GM23338 (cell line): ENCODE measurements around the gene ACAN. TPM values are rescaled to one million over a fixed set of nuclear protein-coding genes. Genes with fewer than 3 reads are reported as not detected.

Source experiments
- ATAC-seq: fragments of 200-7000 bp; cut with Tn5 transposase; 3 replicates; pipeline ENCODE4 v1.9.1; 2020
- DNase-seq: peaks from one replicate; pipeline ENCODE4 v3.0.0-alpha.2; 2015; ENCODE audit warnings: low spot score
- H2AFZ ChIP-seq: fragments of 200-600 bp; sonication (generic); 2 replicates; pipeline ENCODE4 v1.8.0; 2016; ENCODE audit warnings: antibody characterized with exemption, mild to moderate bottlenecking, moderate library complexity
- H3F3A ChIP-seq: fragments of 200-600 bp; sonication (generic); replicated peaks from 2 replicates; pipeline ENCODE4 v1.8.0; 2017; ENCODE audit warnings: antibody characterized with exemption, mixed run types, low read depth
- H3K27ac ChIP-seq: fragments of 200-600 bp; sonication (generic); 2 replicates; pipeline ENCODE4 v1.6.1; 2016; ENCODE audit warnings: low read depth
- H3K27me3 ChIP-seq: fragments of 200-600 bp; sonication (generic); 2 replicates; pipeline ENCODE4 v1.8.0; 2016; ENCODE audit warnings: mild to moderate bottlenecking, mixed run types, moderate library complexity; ENCODE audit not compliant: insufficient read depth
- H3K36me3 ChIP-seq: fragments of 200-600 bp; sonication (generic); 2 replicates; pipeline ENCODE4 v1.8.0; 2016; ENCODE audit warnings: mild to moderate bottlenecking; ENCODE audit not compliant: insufficient read depth
- H3K4me1 ChIP-seq: fragments of 200-600 bp; sonication (generic); 2 replicates; pipeline ENCODE4 v1.8.0; 2016; ENCODE audit warnings: mild to moderate bottlenecking, moderate library complexity; ENCODE audit not compliant: insufficient read depth
- H3K4me2 ChIP-seq: fragments of 200-600 bp; sonication (generic); 2 replicates; pipeline ENCODE4 v1.7.1; 2017; ENCODE audit warnings: mixed run types
- H3K4me3 ChIP-seq: fragments of 200-600 bp; sonication (generic); 2 replicates; pipeline ENCODE4 v1.6.1; 2016; ENCODE audit warnings: mixed run types
- H3K79me2 ChIP-seq: fragments of 200-600 bp; sonication (generic); replicated peaks from 2 replicates; pipeline ENCODE4 v1.8.0; 2017; ENCODE audit warnings: mild to moderate bottlenecking; ENCODE audit not compliant: insufficient read depth
- H3K9me2 ChIP-seq: fragments of 200-600 bp; sonication (generic); 2 replicates; pipeline ENCODE4 v1.8.0; 2017; ENCODE audit not compliant: insufficient read depth
- H4K20me1 ChIP-seq: fragments of 200-600 bp; sonication (generic); replicated peaks from 2 replicates; pipeline ENCODE4 v1.8.0; 2017; ENCODE audit warnings: mild to moderate bottlenecking; ENCODE audit not compliant: insufficient read depth
- H3K27ac Mint-ChIP-seq: 2 replicates; pipeline ENCODE4 v1.8.0; 2020; ENCODE audit warnings: inconsistent platforms, mild to moderate bottlenecking, moderate library complexity, mixed read lengths
- H3K27me3 Mint-ChIP-seq: 3 replicates; pipeline ENCODE4 v1.8.0; 2022; ENCODE audit warnings: low read depth, mild to moderate bottlenecking, moderate library complexity, mixed read lengths, inconsistent platforms; ENCODE audit not compliant: insufficient read depth, poor library complexity
- H3K36me3 Mint-ChIP-seq: 3 replicates; pipeline ENCODE4 v1.8.0; 2021; ENCODE audit warnings: low read depth, mild to moderate bottlenecking, inconsistent platforms, moderate library complexity, mixed read lengths
- H3K4me1 Mint-ChIP-seq: 3 replicates; pipeline ENCODE4 v1.8.0; 2020; ENCODE audit warnings: mild to moderate bottlenecking, inconsistent platforms, mixed read lengths
- H3K4me3 Mint-ChIP-seq: 3 replicates; pipeline ENCODE4 v1.8.0; 2021; ENCODE audit warnings: moderate library complexity, mild to moderate bottlenecking, inconsistent platforms, mixed read lengths
- H3K9me3 Mint-ChIP-seq: 3 replicates; pipeline ENCODE4 v1.8.0; 2020; ENCODE audit warnings: moderate library complexity, mild to moderate bottlenecking, inconsistent platforms, mixed read lengths
- CREB1 ChIP-seq: fragments of 250-450 bp; sonication (Bioruptor Pico); IDR thresholded peaks from 2 replicates; pipeline ENCODE4 v1.5.0; 2020; ENCODE audit warnings: low read depth, mild to moderate bottlenecking, moderate library complexity
- ETS1 ChIP-seq: IDR thresholded peaks from 2 replicates; pipeline ENCODE4 v1.6.1; 2016; ENCODE audit warnings: antibody characterized with exemption
- EZH2 ChIP-seq: fragments of 200-600 bp; sonication (generic); IDR thresholded peaks from one replicate; pipeline ENCODE4 v1.8.0; 2017; ENCODE audit warnings: antibody characterized with exemption, mild to moderate bottlenecking, low read depth; ENCODE audit not compliant: unreplicated experiment
- EZH2phosphoT487 ChIP-seq: fragments of 200-600 bp; sonication (generic); IDR thresholded peaks from one replicate; pipeline ENCODE4 v1.8.1; 2018; ENCODE audit warnings: antibody characterized with exemption; ENCODE audit not compliant: unreplicated experiment
- JUNB ChIP-seq: IDR thresholded peaks from one replicate; pipeline ENCODE4 v1.6.1; 2016; ENCODE audit warnings: antibody characterized with exemption; ENCODE audit not compliant: unreplicated experiment
- NANOG ChIP-seq: IDR thresholded peaks from 2 replicates; pipeline ENCODE4 v1.6.1; 2016; ENCODE audit warnings: antibody characterized with exemption, borderline replicate concordance
- POLR2AphosphoS5 ChIP-seq: IDR thresholded peaks from 2 replicates; pipeline ENCODE4 v1.6.1; 2016; ENCODE audit warnings: antibody characterized with exemption, low read depth
- REST ChIP-seq: IDR thresholded peaks from one replicate; pipeline ENCODE4 v1.6.1; 2018; ENCODE audit warnings: antibody characterized with exemption; ENCODE audit not compliant: unreplicated experiment
- STAT1 ChIP-seq: IDR thresholded peaks from one replicate; pipeline ENCODE4 v1.6.1; 2016; ENCODE audit warnings: antibody characterized with exemption; ENCODE audit not compliant: unreplicated experiment
- ZNF114 ChIP-seq: fragments of 250-450 bp; sonication (Bioruptor Pico); IDR thresholded peaks from 2 replicates; pipeline ENCODE4 v1.5.0; 2020; ENCODE audit warnings: mild to moderate bottlenecking, moderate library complexity
- ZNF331 ChIP-seq: fragments of 250-450 bp; sonication (Bioruptor Pico); IDR thresholded peaks from 2 replicates; pipeline ENCODE4 v1.5.0; 2020; ENCODE audit warnings: low read depth, mild to moderate bottlenecking, moderate library complexity
- polyA plus RNA-seq: library from polyadenylated mRNA; unstranded; fragments of >200 nt; fragmentation: Nextera tagmentation; extraction: Ambion mirVana; gene quantifications from 2 replicates; pipeline ENCODE4 v1.2.1, GENCODE V29; 2016
- total RNA-seq: library from RNA; depleted of rRNA; stranded (reverse); fragments of >200 nt; shearing (Covaris generic); gene quantifications from 2 replicates; pipeline ENCODE4 v1.2.3, GENCODE V29; 2014
- TF ChIP-seq, protein P1 (sequence below), 2 experiments: fragments of 200-600 bp in 1 of 2; sonication (generic) in 1 of 2; conservative IDR thresholded peaks; 2 replicates each; pipeline versions ENCODE4 v1.5.1 to v1.6.1; 2016 to 2017; ENCODE audit warnings: antibody characterized with exemption in 2 of 2, low read depth in 2 of 2, mild to moderate bottlenecking in 2 of 2, moderate library complexity in 1 of 2
- TF ChIP-seq, protein P2 (sequence below): fragments of 250-450 bp; sonication (Bioruptor Pico); IDR thresholded peaks from 2 replicates; pipeline ENCODE4 v1.5.0; 2020; ENCODE audit warnings: mild to moderate bottlenecking, moderate library complexity

The ACAN gene
- total and polyA plus RNA-seq, 2 experiments from 2014 or later, result 2.5 to 4.9 TPM

DNA sequence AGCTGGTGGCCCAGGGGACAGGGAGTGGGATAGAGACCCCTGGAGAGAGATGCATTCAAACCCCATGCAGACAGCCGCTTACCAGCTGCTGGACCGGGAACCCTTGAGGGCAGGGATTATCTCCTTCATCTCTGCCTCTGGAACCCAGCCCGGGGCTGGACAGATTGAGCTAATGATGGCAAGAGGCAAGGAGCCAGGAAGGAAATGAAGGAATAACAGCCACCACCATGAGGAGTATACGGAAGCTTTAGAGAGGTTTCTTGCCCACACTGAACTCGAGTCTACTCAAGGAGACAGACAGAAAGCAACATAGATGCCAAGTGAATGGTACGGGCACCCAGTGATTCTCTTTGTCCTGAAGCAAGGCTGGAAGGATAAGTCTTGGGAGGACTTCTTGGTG lies 68.9 kb downstream of the ACAN start:
- no peak overlapping the region for H3K27ac Mint-ChIP-seq
- H3K4me1 ChIP-seq, result peaks cover 6% of the 10 kb centered on the region; the same call in 1 of the 2 replicates
- no peaks in the 10 kb centered on the region for H3K36me3 ChIP-seq

More for the DNA sequence above, 68.9 kb downstream of the ACAN start:
- Histone ChIP-seq H4K20me1 (no peaks in the 10 kb centered on the region), H3F3A (no peaks in the 10 kb centered on the region), H2AFZ (no peak overlapping the region), H3K4me2 (no peak overlapping the region), H3K27ac (no peak overlapping the region), H3K9me2 (peaks cover 2% of the 10 kb centered on the region; the same call in 1 of the 2 replicates), H3K79me2 (no peaks in the 10 kb centered on the region), H3K27me3 (no peaks in the 10 kb centered on the region), H3K4me3 (no peak overlapping the region)
- DNase-seq (no peak), ATAC-seq (no peak)
- peaks cover 13% of the 10 kb centered on the region; the same call in 2 of the 3 replicates for H3K36me3 Mint-ChIP-seq
- H3K27me3 Mint-ChIP-seq, result peaks cover 22% of the 10 kb centered on the region
- no peak overlapping the region for H3K4me3 Mint-ChIP-seq
- peaks cover 14% of the 10 kb centered on the region for H3K4me1 Mint-ChIP-seq
- peaks cover 4% of the 10 kb centered on the region; the same call in 1 of the 3 replicates for H3K9me3 Mint-ChIP-seq
- TF ChIP-seq STAT1 (no peak), ZNF114 (CRISPR knock-in tag) (no peak), CREB1 (CRISPR knock-in tag) (no peak), POLR2AphosphoS5 (no peak), REST (no peak), EZH2phosphoT487 (no peak), NANOG (no peak), EZH2 (no peak), JUNB (no peak), ETS1 (no peak), ZNF331 (CRISPR knock-in tag) (no peak)
- TF ChIP-seq, protein P1, sequence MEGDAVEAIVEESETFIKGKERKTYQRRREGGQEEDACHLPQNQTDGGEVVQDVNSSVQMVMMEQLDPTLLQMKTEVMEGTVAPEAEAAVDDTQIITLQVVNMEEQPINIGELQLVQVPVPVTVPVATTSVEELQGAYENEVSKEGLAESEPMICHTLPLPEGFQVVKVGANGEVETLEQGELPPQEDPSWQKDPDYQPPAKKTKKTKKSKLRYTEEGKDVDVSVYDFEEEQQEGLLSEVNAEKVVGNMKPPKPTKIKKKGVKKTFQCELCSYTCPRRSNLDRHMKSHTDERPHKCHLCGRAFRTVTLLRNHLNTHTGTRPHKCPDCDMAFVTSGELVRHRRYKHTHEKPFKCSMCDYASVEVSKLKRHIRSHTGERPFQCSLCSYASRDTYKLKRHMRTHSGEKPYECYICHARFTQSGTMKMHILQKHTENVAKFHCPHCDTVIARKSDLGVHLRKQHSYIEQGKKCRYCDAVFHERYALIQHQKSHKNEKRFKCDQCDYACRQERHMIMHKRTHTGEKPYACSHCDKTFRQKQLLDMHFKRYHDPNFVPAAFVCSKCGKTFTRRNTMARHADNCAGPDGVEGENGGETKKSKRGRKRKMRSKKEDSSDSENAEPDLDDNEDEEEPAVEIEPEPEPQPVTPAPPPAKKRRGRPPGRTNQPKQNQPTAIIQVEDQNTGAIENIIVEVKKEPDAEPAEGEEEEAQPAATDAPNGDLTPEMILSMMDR (conservative IDR thresholded peaks at IDR 0.05; ENCODE audit: low read depth in 2 of 2), result no peak
- TF ChIP-seq, protein P2, sequence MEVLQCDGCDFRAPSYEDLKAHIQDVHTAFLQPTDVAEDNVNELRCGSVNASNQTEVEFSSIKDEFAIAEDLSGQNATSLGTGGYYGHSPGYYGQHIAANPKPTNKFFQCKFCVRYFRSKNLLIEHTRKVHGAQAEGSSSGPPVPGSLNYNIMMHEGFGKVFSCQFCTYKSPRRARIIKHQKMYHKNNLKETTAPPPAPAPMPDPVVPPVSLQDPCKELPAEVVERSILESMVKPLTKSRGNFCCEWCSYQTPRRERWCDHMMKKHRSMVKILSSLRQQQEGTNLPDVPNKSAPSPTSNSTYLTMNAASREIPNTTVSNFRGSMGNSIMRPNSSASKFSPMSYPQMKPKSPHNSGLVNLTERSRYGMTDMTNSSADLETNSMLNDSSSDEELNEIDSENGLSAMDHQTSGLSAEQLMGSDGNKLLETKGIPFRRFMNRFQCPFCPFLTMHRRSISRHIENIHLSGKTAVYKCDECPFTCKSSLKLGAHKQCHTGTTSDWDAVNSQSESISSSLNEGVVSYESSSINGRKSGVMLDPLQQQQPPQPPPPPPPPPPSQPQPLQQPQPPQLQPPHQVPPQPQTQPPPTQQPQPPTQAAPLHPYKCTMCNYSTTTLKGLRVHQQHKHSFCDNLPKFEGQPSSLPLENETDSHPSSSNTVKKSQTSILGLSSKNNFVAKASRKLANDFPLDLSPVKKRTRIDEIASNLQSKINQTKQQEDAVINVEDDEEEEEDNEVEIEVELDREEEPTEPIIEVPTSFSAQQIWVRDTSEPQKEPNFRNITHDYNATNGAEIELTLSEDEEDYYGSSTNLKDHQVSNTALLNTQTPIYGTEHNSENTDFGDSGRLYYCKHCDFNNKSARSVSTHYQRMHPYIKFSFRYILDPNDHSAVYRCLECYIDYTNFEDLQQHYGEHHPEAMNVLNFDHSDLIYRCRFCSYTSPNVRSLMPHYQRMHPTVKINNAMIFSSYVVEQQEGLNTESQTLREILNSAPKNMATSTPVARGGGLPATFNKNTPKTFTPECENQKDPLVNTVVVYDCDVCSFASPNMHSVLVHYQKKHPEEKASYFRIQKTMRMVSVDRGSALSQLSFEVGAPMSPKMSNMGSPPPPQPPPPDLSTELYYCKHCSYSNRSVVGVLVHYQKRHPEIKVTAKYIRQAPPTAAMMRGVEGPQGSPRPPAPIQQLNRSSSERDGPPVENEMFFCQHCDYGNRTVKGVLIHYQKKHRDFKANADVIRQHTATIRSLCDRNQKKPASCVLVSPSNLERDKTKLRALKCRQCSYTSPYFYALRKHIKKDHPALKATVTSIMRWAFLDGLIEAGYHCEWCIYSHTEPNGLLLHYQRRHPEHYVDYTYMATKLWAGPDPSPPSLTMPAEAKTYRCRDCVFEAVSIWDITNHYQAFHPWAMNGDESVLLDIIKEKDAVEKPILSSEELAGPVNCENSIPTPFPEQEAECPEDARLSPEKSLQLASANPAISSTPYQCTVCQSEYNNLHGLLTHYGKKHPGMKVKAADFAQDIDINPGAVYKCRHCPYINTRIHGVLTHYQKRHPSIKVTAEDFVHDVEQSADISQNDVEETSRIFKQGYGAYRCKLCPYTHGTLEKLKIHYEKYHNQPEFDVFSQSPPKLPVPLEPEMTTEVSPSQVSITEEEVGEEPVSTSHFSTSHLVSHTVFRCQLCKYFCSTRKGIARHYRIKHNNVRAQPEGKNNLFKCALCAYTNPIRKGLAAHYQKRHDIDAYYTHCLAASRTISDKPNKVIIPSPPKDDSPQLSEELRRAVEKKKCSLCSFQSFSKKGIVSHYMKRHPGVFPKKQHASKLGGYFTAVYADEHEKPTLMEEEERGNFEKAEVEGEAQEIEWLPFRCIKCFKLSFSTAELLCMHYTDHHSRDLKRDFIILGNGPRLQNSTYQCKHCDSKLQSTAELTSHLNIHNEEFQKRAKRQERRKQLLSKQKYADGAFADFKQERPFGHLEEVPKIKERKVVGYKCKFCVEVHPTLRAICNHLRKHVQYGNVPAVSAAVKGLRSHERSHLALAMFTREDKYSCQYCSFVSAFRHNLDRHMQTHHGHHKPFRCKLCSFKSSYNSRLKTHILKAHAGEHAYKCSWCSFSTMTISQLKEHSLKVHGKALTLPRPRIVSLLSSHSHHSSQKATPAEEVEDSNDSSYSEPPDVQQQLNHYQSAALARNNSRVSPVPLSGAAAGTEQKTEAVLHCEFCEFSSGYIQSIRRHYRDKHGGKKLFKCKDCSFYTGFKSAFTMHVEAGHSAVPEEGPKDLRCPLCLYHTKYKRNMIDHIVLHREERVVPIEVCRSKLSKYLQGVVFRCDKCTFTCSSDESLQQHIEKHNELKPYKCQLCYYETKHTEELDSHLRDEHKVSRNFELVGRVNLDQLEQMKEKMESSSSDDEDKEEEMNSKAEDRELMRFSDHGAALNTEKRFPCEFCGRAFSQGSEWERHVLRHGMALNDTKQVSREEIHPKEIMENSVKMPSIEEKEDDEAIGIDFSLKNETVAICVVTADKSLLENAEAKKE (CRISPR knock-in tag), result no peak
